ENCODE data around the gene C1orf56. TPM values are rescaled to one million over a fixed set of nuclear protein-coding genes. Genes with fewer than 3 reads are reported as not detected.

The C1orf56 gene
- total RNA-seq, 5 donors from 2014 or later (not counting 1 experiment from before 2014, with no cell fraction given), result 0.61 to 4.8 (median 3.3) TPM

GRCh38 chr1:151011154-151011850, 36.2 kb upstream of the C1orf56 start:
- Mint-ChIP-seq H3K27ac (peak overlapping the region; percentile 65 to 79), H3K4me3 (peak overlapping the region; percentile 11 to 56 (median 25))
- no peak for DNase-seq

GRCh38 chr1:151012684-151013471, 34.7 kb upstream of the C1orf56 start:
- Histone ChIP-seq H3K4me3 (ENCODE audit: control insufficient read depth in 1 of 2, extremely low read depth in 1 of 2, low read length in 1 of 2) (no peak overlapping the region), H3K27me3 (replicated peaks in 1 of 2; ENCODE audit: control insufficient read depth in 2 of 2, extremely low read depth in 1 of 2, insufficient read depth in 2 of 2, low read length in 1 of 2) (no peaks in the 10 kb centered on the region), H3K36me3 (ENCODE audit: control insufficient read depth in 2 of 2, extremely low read depth in 1 of 2, insufficient read depth in 1 of 2, low read length in 1 of 2) (peaks cover 0 to 13% of the 10 kb centered on the region in 2 donors), H3K9me3 (no peaks in the 10 kb centered on the region), H3K27ac (ENCODE audit: low read length) (no peak overlapping the region), H3K4me1 (ENCODE audit: control insufficient read depth in 1 of 2, extremely low read depth in 1 of 2, insufficient read depth in 2 of 2, low read length in 2 of 2) (peaks cover 25 to 37% of the 10 kb centered on the region in 2 experiments)
- Mint-ChIP-seq H3K36me3 (peaks cover 8% of the 10 kb centered on the region), H3K9me3 (no peaks in the 10 kb centered on the region), H3K27ac (peak overlapping the region in 1 of 2 donors; percentile 44), H3K4me1 (peaks cover 40 to 50% (median 46%) of the 10 kb centered on the region in 3 donors), H3K4me3 (no peak overlapping the region), H3K27me3 (no peaks in the 10 kb centered on the region)
- ChIA-PET POLR2A (interaction anchor here in 1 of 2 donors (0.6 kb wide), 1 partner anchor 77 kb away, joined by 3 read pairs; no protein-coding TSS in a partner anchor), CTCF (interaction anchor here in 1 of 2 donors (0.6 to 1.3 kb wide), 2 partner anchors 17 to 87 kb away, joined by 3 read pairs; no protein-coding TSS in a partner anchor)
- WGBS (ENCODE audit: insufficient coverage), result 93% methylated on average over 10 of the region's 14 CpGs
- no peak for DNase-seq
- ATAC-seq (replicated peaks in 1 of 4), result no peak

More at GRCh38 chr1:151011154-151011850, 36.2 kb upstream of the C1orf56 start:
- Histone ChIP-seq H3K27ac (ENCODE audit: low read length) (no peak overlapping the region), H3K9me3 (no peaks in the 10 kb centered on the region), H3K4me1 (ENCODE audit: control insufficient read depth in 1 of 2, extremely low read depth in 1 of 2, insufficient read depth in 2 of 2, low read length in 2 of 2) (peaks cover 32 to 53% of the 10 kb centered on the region in 2 experiments), H3K4me3 (ENCODE audit: control insufficient read depth in 1 of 2, extremely low read depth in 1 of 2, low read length in 1 of 2) (peak overlapping the region in 1 of 2 donors; percentile 15), H3K27me3 (replicated peaks in 1 of 2; ENCODE audit: control insufficient read depth in 2 of 2, extremely low read depth in 1 of 2, insufficient read depth in 2 of 2, low read length in 1 of 2) (no peaks in the 10 kb centered on the region), H3K36me3 (ENCODE audit: control insufficient read depth in 2 of 2, extremely low read depth in 1 of 2, insufficient read depth in 1 of 2, low read length in 1 of 2) (peaks cover 0 to 10% of the 10 kb centered on the region in 2 donors)
- Mint-ChIP-seq H3K4me1 (peaks cover 56 to 65% (median 62%) of the 10 kb centered on the region in 3 donors), H3K36me3 (peaks cover 8% of the 10 kb centered on the region), H3K27me3 (no peaks in the 10 kb centered on the region), H3K9me3 (no peaks in the 10 kb centered on the region)
- WGBS (ENCODE audit: insufficient coverage), result no CpG with 5 or more reads among the region's 4 CpGs
- ChIA-PET POLR2A (no interaction called here), CTCF (interaction anchor here (0.5 to 1.3 kb wide), 3 partner anchors 13 to 47 kb away, joined by 3 to 6 read pairs (median 4); no protein-coding TSS in a partner anchor)
- no peak for ATAC-seq (replicated peaks in 1 of 4)

- Histone ChIP-seq H3K27me3 (replicated peaks in 1 of 2; ENCODE audit: control insufficient read depth in 2 of 2, extremely low read depth in 1 of 2, insufficient read depth in 2 of 2, low read length in 1 of 2) (no peaks in the 10 kb centered on the region), H3K4me3 (ENCODE audit: control insufficient read depth in 1 of 2, extremely low read depth in 1 of 2, low read length in 1 of 2) (no peak overlapping the region), H3K36me3 (ENCODE audit: control insufficient read depth in 2 of 2, extremely low read depth in 1 of 2, insufficient read depth in 1 of 2, low read length in 1 of 2) (peaks cover 0 to 19% of the 10 kb centered on the region in 2 donors), H3K4me1 (ENCODE audit: control insufficient read depth in 1 of 2, extremely low read depth in 1 of 2, insufficient read depth in 2 of 2, low read length in 2 of 2) (peaks cover 23 to 34% of the 10 kb centered on the region in 2 experiments), H3K9me3 (no peaks in the 10 kb centered on the region), H3K27ac (ENCODE audit: low read length) (no peak overlapping the region)
- ATAC-seq (replicated peaks in 1 of 4), result no peak
- no peak for DNase-seq
- Mint-ChIP-seq H3K27ac (peak overlapping the region in 1 of 2 donors; percentile 44), H3K9me3 (no peaks in the 10 kb centered on the region), H3K4me3 (no peak overlapping the region), H3K36me3 (peaks cover 13% of the 10 kb centered on the region), H3K4me1 (peaks cover 34 to 44% (median 41%) of the 10 kb centered on the region in 3 donors), H3K27me3 (no peaks in the 10 kb centered on the region)
- ChIA-PET CTCF (interaction anchor here in 1 of 2 donors (0.6 kb wide), 1 partner anchor 86 kb away, joined by 3 read pairs; no protein-coding TSS in a partner anchor), POLR2A (no interaction called here)
- 70% methylated on average over 2 of the region's 2 CpGs for WGBS (ENCODE audit: insufficient coverage)
These were observed 34.0 kb upstream of the C1orf56 start for GRCh38 chr1:151013518-151013917.

- Mint-ChIP-seq H3K9me3 (no peaks in the 10 kb centered on the region), H3K27me3 (no peaks in the 10 kb centered on the region), H3K36me3 (peaks cover 34% of the 10 kb centered on the region), H3K4me1 (peaks cover 6 to 16% (median 8%) of the 10 kb centered on the region in 3 donors), H3K4me3 (peak overlapping the region in 2 of 3 donors; percentile 23 to 43), H3K27ac (peak overlapping the region; percentile 31 to 36)
- peak; percentile 72 to 92 (median 85) for DNase-seq
- H3K9me3 ChIP-seq, result no peaks in the 10 kb centered on the region
- no peak overlapping the region for H3K27ac ChIP-seq (ENCODE audit: low read length)
- H3K36me3 ChIP-seq (ENCODE audit: control insufficient read depth in 2 of 2, extremely low read depth in 1 of 2, insufficient read depth in 1 of 2, low read length in 1 of 2), result peaks cover 0 to 40% of the 10 kb centered on the region in 2 donors
- peaks cover 0 to 7% of the 10 kb centered on the region in 2 experiments for H3K4me1 ChIP-seq (ENCODE audit: control insufficient read depth in 1 of 2, extremely low read depth in 1 of 2, insufficient read depth in 2 of 2, low read length in 2 of 2)
- ATAC-seq (replicated peaks in 1 of 4), result peak; percentile 99 to 100 (median 100)
- POLR2A ChIA-PET, result interaction anchor here (0.6 to 1.0 kb wide), 3 partner anchors 31 to 1134 kb away, joined by 4 to 6 read pairs (median 4); no protein-coding TSS in a partner anchor
- CTCF ChIA-PET, result interaction anchor here (0.6 to 2.7 kb wide), 31 partner anchors 9 to 1123 kb away, joined by 3 to 23 read pairs (median 4); partner anchors contain the start of genes MINDY1 (in 2 of the 2), C1orf56 (in 1 of the 2), CDC42SE1 (in 1 of the 2) and MLLT11 (in 1 of the 2)
- no peaks in the 10 kb centered on the region for H3K27me3 ChIP-seq (replicated peaks in 1 of 2; ENCODE audit: control insufficient read depth in 2 of 2, extremely low read depth in 1 of 2, insufficient read depth in 2 of 2, low read length in 1 of 2)
- 0% methylated on average over 3 of the region's 6 CpGs for WGBS (ENCODE audit: insufficient coverage)
- H3K4me3 ChIP-seq (ENCODE audit: control insufficient read depth in 1 of 2, extremely low read depth in 1 of 2, low read length in 1 of 2), result no peak overlapping the region
These were observed 22.9 kb upstream of the C1orf56 start for GRCh38 chr1:151024540-151025146.

- POLR2A ChIA-PET, result interaction anchor here (0.6 to 0.9 kb wide), 2 partner anchors 31 to 680 kb away, joined by 4 to 6 read pairs; no protein-coding TSS in a partner anchor
- Histone ChIP-seq H3K36me3 (ENCODE audit: control insufficient read depth in 2 of 2, extremely low read depth in 1 of 2, insufficient read depth in 1 of 2, low read length in 1 of 2) (peaks cover 5 to 53% of the 10 kb centered on the region in 2 donors), H3K27ac (ENCODE audit: low read length) (no peak overlapping the region), H3K4me1 (ENCODE audit: control insufficient read depth in 1 of 2, extremely low read depth in 1 of 2, insufficient read depth in 2 of 2, low read length in 2 of 2) (peaks cover 0 to 7% of the 10 kb centered on the region in 2 experiments), H3K4me3 (ENCODE audit: control insufficient read depth in 1 of 2, extremely low read depth in 1 of 2, low read length in 1 of 2) (no peak overlapping the region), H3K27me3 (replicated peaks in 1 of 2; ENCODE audit: control insufficient read depth in 2 of 2, extremely low read depth in 1 of 2, insufficient read depth in 2 of 2, low read length in 1 of 2) (no peaks in the 10 kb centered on the region), H3K9me3 (no peaks in the 10 kb centered on the region)
- Mint-ChIP-seq H3K9me3 (no peaks in the 10 kb centered on the region), H3K4me3 (no peak overlapping the region), H3K4me1 (peaks cover 6 to 16% (median 8%) of the 10 kb centered on the region in 3 donors), H3K27me3 (no peaks in the 10 kb centered on the region), H3K27ac (no peak overlapping the region), H3K36me3 (peaks cover 46% of the 10 kb centered on the region)
- ATAC-seq (replicated peaks in 1 of 4) (no peak), DNase-seq (no peak)
- CTCF ChIA-PET, result interaction anchor here in 1 of 2 donors (0.7 to 1.2 kb wide), 2 partner anchors 129 to 258 kb away, joined by 3 to 5 read pairs; no protein-coding TSS in a partner anchor
These were observed 21.1 kb upstream of the C1orf56 start for GRCh38 chr1:151026460-151026859.
